Measurements from ENCODE around the gene SPAG16. TPM values are rescaled to one million over a fixed set of nuclear protein-coding genes. Genes with fewer than 3 reads are reported as not detected.

SPAG16 gene
- total and polyA plus RNA-seq, 8 donors: 11.1 to 47.4 (median 42.3) TPM

DNA sequence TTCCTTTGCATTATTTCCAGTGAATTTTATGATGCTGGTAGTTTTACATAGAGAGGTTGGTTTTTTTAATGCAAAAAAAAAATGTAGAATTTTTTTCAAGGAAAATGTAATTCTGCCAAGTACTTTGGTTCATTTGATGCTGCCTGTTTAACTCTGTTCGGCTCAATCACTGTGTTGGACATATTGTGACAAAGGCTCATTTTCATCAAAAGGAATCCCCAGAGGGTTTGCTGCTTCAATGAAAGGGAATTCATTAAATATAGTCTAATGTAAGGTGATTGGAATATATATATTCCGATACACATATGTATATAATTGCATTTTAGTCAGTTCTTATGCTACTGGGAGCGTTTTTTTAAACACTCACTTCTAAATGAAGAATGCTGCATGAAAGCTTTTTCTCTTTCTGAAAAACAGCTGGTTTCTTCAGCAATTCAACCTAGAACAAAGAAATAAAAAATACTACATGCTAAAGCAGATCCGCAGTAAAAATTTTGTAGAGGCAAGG lies 812.0 kb downstream of the SPAG16 start:
- intact Hi-C loops (cut with DNase I): no loop called here
- Histone ChIP-seq H3K4me3 (no peak overlapping the region), H3K27me3 (no peaks in the 10 kb centered on the region), H3K9me3 (no peaks in the 10 kb centered on the region), H3K4me1 (no peaks in the 10 kb centered on the region), H3K36me3 (no peaks in the 10 kb centered on the region), H3K27ac (no peak overlapping the region)
- no peak for ATAC-seq
- TF ChIP-seq, protein P1, sequence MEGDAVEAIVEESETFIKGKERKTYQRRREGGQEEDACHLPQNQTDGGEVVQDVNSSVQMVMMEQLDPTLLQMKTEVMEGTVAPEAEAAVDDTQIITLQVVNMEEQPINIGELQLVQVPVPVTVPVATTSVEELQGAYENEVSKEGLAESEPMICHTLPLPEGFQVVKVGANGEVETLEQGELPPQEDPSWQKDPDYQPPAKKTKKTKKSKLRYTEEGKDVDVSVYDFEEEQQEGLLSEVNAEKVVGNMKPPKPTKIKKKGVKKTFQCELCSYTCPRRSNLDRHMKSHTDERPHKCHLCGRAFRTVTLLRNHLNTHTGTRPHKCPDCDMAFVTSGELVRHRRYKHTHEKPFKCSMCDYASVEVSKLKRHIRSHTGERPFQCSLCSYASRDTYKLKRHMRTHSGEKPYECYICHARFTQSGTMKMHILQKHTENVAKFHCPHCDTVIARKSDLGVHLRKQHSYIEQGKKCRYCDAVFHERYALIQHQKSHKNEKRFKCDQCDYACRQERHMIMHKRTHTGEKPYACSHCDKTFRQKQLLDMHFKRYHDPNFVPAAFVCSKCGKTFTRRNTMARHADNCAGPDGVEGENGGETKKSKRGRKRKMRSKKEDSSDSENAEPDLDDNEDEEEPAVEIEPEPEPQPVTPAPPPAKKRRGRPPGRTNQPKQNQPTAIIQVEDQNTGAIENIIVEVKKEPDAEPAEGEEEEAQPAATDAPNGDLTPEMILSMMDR (IDR thresholded peaks at IDR 0.05): no peak
- no peak for DNase-seq

DNA sequence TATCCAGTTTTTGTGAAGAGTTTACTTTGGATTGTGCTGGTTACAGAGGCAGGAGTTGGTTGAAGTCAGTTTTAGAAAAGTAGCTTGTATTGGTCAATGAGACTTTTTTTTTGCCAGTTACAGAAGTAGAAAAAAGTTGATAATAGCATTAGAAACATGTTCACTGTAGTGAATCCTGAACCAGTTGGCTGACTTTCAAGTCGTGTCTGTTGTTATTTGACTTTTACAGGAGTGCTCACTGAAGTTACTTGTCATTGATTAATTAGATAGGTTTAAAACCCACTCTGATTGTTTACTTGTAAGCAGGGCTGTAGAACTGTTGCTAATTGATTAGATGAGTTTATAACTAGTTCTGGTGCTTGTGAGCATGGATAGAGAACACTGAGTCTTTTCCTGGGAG lies 814.5 kb downstream of the SPAG16 start:
- Histone ChIP-seq H3K27me3 (no peaks in the 10 kb centered on the region), H3K27ac (no peak overlapping the region), H3K36me3 (no peaks in the 10 kb centered on the region), H3K9me3 (no peaks in the 10 kb centered on the region), H3K4me1 (peaks cover 0 to 6% of the 10 kb centered on the region in 2 donors), H3K4me3 (no peak overlapping the region)
- DNase-seq: no peak
- intact Hi-C loops (cut with DNase I): no loop called here
- TF ChIP-seq, protein P1 (IDR thresholded peaks at IDR 0.05): no peak
- no peak for ATAC-seq

DNA sequence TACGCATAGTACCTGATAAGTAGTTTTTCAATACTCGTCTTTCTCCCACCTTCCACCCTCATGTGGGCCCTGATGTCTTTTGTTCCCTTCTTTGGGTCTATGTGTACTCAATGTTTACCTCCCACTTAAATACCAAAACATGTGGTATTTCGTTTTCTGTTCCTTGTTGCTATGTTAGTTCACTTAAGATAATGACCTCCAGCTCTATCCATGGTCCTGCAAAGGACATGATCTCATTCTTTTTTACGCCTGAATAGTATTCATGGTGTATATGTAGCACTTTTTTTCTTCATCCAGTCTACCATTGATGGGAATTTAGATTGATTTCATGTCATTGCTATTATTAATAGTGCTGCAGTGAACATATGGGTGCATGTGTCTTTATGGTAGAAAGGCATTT lies 816.2 kb downstream of the SPAG16 start:
- TF ChIP-seq, protein P1 (IDR thresholded peaks at IDR 0.05): no peak
- no peak for ATAC-seq
- intact Hi-C loops (cut with DNase I): no loop called here
- Histone ChIP-seq H3K4me3 (no peak overlapping the region), H3K36me3 (no peaks in the 10 kb centered on the region), H3K9me3 (no peaks in the 10 kb centered on the region), H3K4me1 (peaks cover 0 to 6% of the 10 kb centered on the region in 2 donors), H3K27ac (no peak overlapping the region), H3K27me3 (no peaks in the 10 kb centered on the region)
- DNase-seq: no peak

DNA sequence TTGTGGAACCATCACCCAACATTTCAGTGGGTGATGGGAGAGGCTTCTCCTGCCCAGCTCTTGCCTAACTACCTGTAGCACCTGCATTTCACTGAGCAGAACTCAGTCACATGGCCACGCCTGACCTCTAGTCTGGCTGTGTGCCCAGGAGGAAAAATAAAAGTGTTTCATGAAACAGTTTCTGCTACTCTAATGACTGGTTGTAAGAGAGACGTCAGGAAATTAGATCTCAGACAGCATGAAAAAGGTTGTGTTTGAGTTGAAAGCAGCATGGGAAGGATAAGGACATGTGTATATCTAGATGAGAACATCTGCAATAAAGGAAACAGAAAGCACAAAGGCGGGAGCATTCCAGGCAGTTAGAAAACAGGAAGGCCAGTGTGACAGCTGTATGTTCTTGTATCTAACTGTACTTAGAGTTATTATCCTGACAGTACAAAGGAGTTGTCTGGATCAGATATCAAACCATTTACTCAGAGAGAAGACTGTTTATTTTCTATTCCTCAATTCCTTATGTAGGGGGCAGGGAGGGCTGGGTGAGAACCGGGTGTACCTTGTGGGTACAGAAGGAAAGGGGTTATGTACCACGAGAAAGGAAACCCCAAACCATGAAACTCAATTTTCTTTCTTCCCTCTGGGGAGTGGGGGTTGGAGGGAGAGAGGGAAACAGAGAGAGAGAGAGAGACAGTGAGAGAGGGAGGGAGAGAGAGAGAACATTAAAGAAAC lies 819.2 kb downstream of the SPAG16 start:
- ATAC-seq (peak; percentile 85), DNase-seq (peak in 2 of 4 donors; percentile 13 to 67)
- H3K4me3 ChIP-seq: no peak overlapping the region
- no peaks in the 10 kb centered on the region for H3K9me3 ChIP-seq
- peaks cover 0 to 6% of the 10 kb centered on the region in 2 donors for H3K4me1 ChIP-seq
- TF ChIP-seq, protein P1 (IDR thresholded peaks at IDR 0.05): no peak
- H3K36me3 ChIP-seq: no peaks in the 10 kb centered on the region
- no peak overlapping the region for H3K27ac ChIP-seq
- H3K27me3 ChIP-seq: no peaks in the 10 kb centered on the region
- intact Hi-C loops (cut with DNase I): no loop called here

DNA sequence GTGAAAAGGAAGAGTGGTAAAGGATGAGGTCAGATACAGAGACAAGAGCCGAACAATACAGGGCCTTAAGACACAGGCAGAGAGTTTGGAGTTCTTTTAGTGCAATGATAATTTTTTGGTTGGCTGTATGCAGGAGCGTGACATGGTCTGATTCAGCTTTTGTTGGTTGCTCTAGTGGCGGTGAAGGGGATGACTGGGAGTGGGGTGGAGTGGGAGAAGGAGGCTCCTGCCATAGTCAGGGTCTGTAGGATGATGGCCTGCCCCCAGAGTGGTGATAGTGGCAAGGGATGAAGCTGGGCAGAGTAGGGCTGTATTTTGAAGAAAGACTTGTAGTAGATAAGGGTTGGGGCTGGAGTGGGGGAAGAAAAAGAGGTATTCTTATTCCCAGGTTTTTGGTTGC lies 820.0 kb downstream of the SPAG16 start:
- intact Hi-C loops (cut with DNase I): no loop called here
- no peak for DNase-seq
- Histone ChIP-seq H3K4me1 (peaks cover 0 to 6% of the 10 kb centered on the region in 2 donors), H3K27me3 (no peaks in the 10 kb centered on the region), H3K4me3 (no peak overlapping the region), H3K9me3 (no peaks in the 10 kb centered on the region), H3K27ac (no peak overlapping the region), H3K36me3 (no peaks in the 10 kb centered on the region)
- ATAC-seq: no peak
- TF ChIP-seq, protein P1 (IDR thresholded peaks at IDR 0.05): no peak
